Activated T-cell treated with anti-CD3 and anti-CD28 coated beads, Interleukin-2, amount 50 U/mL, for 72 hours (primary cell): ENCODE results near the gene TP53RK. TPM values are rescaled to one million over a fixed set of nuclear protein-coding genes. Genes with fewer than 3 reads are reported as not detected.

ENCODE experiments used
- ATAC-seq, 2 donors: fragments of 150-1000 bp; cut with Tn5 transposase; replicated peaks in 1 of 2; 2 replicates each; pipeline ENCODE4 v1.10.0; 2021; ENCODE audit warnings: moderate library complexity in 2 of 2, mild to moderate bottlenecking in 1 of 2
- DNase-seq, 2 donors: peaks; one replicate each; pipeline ENCODE4 v3.0.0; 2021 to 2022; ENCODE audit warnings: mixed read lengths in 1 of 2
- H3K27ac Mint-ChIP-seq: one replicate; pipeline ENCODE4 v1.8.0; 2022; ENCODE audit warnings: mild to moderate bottlenecking, moderate library complexity, mixed read lengths
- H3K27me3 Mint-ChIP-seq: one replicate; pipeline ENCODE4 v1.8.0; 2022; ENCODE audit warnings: low read depth, mixed read lengths
- H3K36me3 Mint-ChIP-seq, 2 donors: one replicate each; pipeline ENCODE4 v1.8.0; 2022; ENCODE audit warnings: mixed read lengths in 2 of 2, mild to moderate bottlenecking in 1 of 2; ENCODE audit not compliant: insufficient read depth in 2 of 2
- H3K4me1 Mint-ChIP-seq: one replicate; pipeline ENCODE4 v1.8.0; 2022; ENCODE audit warnings: low read depth, mixed read lengths
- H3K4me3 Mint-ChIP-seq, 2 donors: one replicate each; pipeline ENCODE4 v1.8.0; 2022; ENCODE audit warnings: mild to moderate bottlenecking in 2 of 2, mixed read lengths in 2 of 2, moderate library complexity in 2 of 2
- H3K9me3 Mint-ChIP-seq, 2 donors: one replicate each; pipeline ENCODE4 v1.8.0; 2022; ENCODE audit warnings: mixed read lengths in 2 of 2
- total RNA-seq, 2 donors: library from RNA; stranded (reverse); gene quantifications; one replicate each; pipeline ENCODE4 v1.2.3, GENCODE V29; 2022

Gene TP53RK
- total RNA-seq, 2 donors from 2014 or later = 15.6 to 16.7 TPM

GRCh38 chr20:46701986-46702385, 12.7 kb upstream of the TP53RK start:
- no peaks in the 10 kb centered on the region for H3K4me1 Mint-ChIP-seq
- H3K36me3 Mint-ChIP-seq = peaks cover 0 to 2% of the 10 kb centered on the region in 2 donors
- peaks cover 0 to 3% of the 10 kb centered on the region in 2 donors for H3K9me3 Mint-ChIP-seq
- H3K27ac Mint-ChIP-seq = no peak overlapping the region
- H3K4me3 Mint-ChIP-seq = no peak overlapping the region
- no peak for ATAC-seq
- no peak for DNase-seq
- peaks cover 19% of the 10 kb centered on the region for H3K27me3 Mint-ChIP-seq

DNA sequence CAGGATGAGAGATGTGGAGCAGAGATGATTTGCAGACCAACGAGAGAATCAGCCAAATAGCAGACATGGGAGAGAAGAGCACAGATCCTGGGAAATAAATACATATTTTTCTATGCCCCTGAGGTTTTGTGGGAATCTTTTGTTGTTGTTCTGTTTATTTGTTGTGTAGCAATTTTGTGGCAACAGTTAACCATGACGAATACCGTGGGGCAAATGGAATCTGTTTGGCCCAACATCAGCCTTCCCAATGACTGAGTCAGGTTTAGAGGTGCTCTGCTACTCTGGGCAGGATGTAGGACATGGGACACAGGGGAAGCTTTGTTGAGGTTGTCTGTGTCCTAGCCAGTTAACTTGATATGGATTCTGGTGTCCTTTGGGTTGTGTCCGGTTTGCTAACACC, 12.3 kb upstream of the TP53RK start:
- Mint-ChIP-seq H3K9me3 (peaks cover 0 to 2% of the 10 kb centered on the region in 2 donors), H3K4me3 (no peak overlapping the region), H3K27me3 (peaks cover 19% of the 10 kb centered on the region), H3K36me3 (peaks cover 0 to 2% of the 10 kb centered on the region in 2 donors), H3K27ac (no peak overlapping the region), H3K4me1 (no peaks in the 10 kb centered on the region)
- ATAC-seq (no peak), DNase-seq (no peak)

DNA sequence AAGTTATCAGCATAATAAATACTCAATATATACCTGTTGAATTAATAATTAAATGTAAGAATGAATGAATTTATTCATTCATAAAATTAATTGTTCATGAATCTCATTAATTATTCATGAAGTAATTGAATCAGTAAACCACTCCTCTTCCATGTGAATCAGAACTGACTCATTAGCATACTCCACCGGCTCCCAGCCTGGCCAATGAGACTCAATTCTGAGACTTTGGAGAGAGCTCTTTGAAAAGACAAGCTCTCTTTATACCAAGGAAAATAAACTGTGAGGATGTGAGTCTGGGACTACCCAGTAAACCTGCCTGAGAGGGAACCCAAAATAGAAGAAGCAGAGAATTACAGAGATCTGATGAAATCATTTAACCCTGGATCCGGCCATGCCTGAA, 11.8 kb upstream of the TP53RK start:
- Mint-ChIP-seq H3K36me3 (peaks cover 0 to under 1% of the 10 kb centered on the region in 2 donors), H3K4me1 (no peaks in the 10 kb centered on the region), H3K9me3 (no peaks in the 10 kb centered on the region), H3K4me3 (no peak overlapping the region), H3K27ac (no peak overlapping the region), H3K27me3 (peaks cover 19% of the 10 kb centered on the region)
- DNase-seq (no peak), ATAC-seq (no peak)

GRCh38 chr20:46700481-46700880, 11.2 kb upstream of the TP53RK start:
- no peak overlapping the region for H3K27ac Mint-ChIP-seq
- no peak for DNase-seq
- no peaks in the 10 kb centered on the region for H3K4me1 Mint-ChIP-seq
- peaks cover 17% of the 10 kb centered on the region for H3K27me3 Mint-ChIP-seq
- ATAC-seq = no peak
- no peaks in the 10 kb centered on the region for H3K9me3 Mint-ChIP-seq
- no peaks in the 10 kb centered on the region for H3K36me3 Mint-ChIP-seq
- no peak overlapping the region for H3K4me3 Mint-ChIP-seq

DNA sequence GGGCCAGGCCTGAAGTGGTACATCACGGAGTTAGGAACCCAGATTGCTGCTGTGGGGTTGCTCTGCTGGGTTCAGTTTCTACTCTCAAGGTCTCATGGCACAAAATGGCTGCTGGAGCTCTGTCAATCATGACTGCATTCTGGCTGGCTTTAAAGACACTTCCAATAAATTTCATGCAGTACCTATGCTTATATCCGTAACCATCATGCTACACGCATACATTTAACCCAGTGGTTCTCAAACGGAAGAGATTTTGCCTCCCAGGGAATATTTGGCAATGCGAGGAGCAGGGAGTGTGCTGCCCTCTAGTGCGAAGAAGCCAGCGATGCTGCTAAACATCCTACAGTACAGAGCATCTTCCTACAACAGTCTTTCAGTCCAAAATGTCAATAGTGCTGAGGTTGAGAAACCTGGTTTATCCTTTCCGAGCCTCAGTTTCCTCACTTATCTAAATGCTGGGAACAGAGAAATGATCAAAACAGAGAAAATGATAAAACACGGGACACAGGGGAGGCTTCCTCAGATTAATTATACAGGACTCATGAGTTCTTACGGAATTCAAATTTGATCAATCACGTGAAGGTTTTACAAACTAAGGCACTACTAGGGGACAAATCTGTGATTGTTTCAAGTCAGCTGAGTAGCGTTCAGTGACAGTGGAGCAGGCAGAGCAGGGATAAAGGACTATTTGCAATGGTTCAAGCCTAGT, 10.6 kb upstream of the TP53RK start:
- DNase-seq = no peak
- Mint-ChIP-seq H3K27ac (no peak overlapping the region), H3K4me1 (no peaks in the 10 kb centered on the region), H3K27me3 (peaks cover 13% of the 10 kb centered on the region), H3K36me3 (no peaks in the 10 kb centered on the region), H3K9me3 (no peaks in the 10 kb centered on the region), H3K4me3 (no peak overlapping the region)
- no peak for ATAC-seq

DNA sequence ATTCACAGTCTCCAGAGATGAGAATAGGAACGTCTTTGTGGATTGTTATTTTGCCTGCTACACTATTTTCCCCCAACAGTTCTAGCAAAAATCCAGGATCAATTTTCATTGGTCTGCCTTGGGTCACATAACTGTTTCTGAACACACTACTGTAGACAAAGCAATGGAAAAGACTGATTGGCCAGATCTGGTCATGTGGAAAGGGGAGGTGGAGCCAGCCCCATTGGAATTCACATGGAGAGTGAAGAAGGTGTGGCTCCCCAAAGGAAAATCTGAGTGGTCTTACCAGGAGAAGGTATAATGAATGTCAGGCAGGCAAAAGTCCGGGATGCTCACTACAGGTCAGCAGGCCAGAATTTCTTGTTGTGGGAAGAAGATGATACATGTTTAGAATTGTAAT, 9.5 kb upstream of the TP53RK start:
- ATAC-seq = no peak
- H3K27ac Mint-ChIP-seq = no peak overlapping the region
- H3K4me3 Mint-ChIP-seq = no peak overlapping the region

DNA sequence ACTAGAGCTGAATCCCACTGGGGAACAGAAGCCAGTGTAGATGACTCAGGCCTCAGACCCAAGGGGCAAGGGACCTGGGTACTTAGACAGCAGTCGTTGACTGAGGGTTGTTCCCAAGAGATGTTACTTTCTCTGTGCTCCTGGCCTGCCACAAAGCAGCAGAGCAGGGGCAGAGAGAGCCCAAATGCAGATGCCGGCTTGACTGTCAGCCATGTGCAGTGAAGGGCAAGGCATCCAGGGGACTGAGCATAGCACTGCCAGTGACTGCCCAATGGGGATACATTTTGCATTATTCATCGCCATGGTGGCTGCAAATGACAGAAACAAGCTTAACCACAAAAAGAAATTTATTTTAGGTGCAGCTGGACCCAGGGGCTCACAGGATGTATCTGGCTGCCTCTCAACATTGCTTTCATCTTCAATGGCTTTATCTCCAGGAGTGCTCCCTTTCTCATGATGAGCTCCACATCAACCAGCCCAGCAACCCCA, 7.6 kb upstream of the TP53RK start:
- H3K9me3 Mint-ChIP-seq = no peaks in the 10 kb centered on the region
- DNase-seq (no peak), ATAC-seq (no peak)
- no peak overlapping the region for H3K4me3 Mint-ChIP-seq
- peaks cover 6% of the 10 kb centered on the region for H3K27me3 Mint-ChIP-seq
- no peak overlapping the region for H3K27ac Mint-ChIP-seq
- H3K36me3 Mint-ChIP-seq = no peaks in the 10 kb centered on the region
- peaks cover 10% of the 10 kb centered on the region for H3K4me1 Mint-ChIP-seq

More for the DNA sequence above, 9.5 kb upstream of the TP53RK start:
- H3K9me3 Mint-ChIP-seq = no peaks in the 10 kb centered on the region
- H3K27me3 Mint-ChIP-seq = peaks cover 8% of the 10 kb centered on the region
- peaks cover 10% of the 10 kb centered on the region for H3K4me1 Mint-ChIP-seq
- DNase-seq = no peak
- no peaks in the 10 kb centered on the region for H3K36me3 Mint-ChIP-seq

DNA sequence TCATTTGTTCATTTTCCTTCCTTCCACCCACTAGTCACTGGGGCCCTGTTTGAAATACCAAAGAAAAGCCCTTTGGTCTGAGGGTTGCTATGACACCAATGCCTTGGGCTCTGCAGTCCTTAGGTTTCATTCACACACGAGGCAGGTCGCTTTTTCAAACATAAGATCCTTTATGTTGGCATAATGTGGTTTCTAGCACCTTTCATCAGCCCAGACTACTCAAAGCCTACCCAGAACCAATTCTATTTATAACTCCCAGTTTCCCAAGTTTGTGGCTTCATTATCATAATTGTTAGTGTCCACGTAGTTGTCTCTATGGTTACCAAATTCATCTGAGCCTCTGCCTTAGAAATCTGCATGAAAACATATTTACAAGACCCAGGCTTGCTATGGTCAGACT, 6.6 kb upstream of the TP53RK start:
- DNase-seq (no peak), ATAC-seq (peak; percentile 4 to 26)
- no peak overlapping the region for H3K27ac Mint-ChIP-seq
- H3K4me3 Mint-ChIP-seq = no peak overlapping the region
- no peaks in the 10 kb centered on the region for H3K9me3 Mint-ChIP-seq
- peaks cover 10% of the 10 kb centered on the region for H3K4me1 Mint-ChIP-seq
- no peaks in the 10 kb centered on the region for H3K36me3 Mint-ChIP-seq
- peaks cover 6% of the 10 kb centered on the region for H3K27me3 Mint-ChIP-seq

GRCh38 chr20:46694484-46694883, 5.2 kb upstream of the TP53RK start:
- H3K9me3 Mint-ChIP-seq = no peaks in the 10 kb centered on the region
- no peak overlapping the region for H3K4me3 Mint-ChIP-seq
- no peaks in the 10 kb centered on the region for H3K36me3 Mint-ChIP-seq
- peaks cover 18% of the 10 kb centered on the region for H3K4me1 Mint-ChIP-seq
- DNase-seq (no peak), ATAC-seq (no peak)
- H3K27ac Mint-ChIP-seq = no peak overlapping the region
- no peaks in the 10 kb centered on the region for H3K27me3 Mint-ChIP-seq

DNA sequence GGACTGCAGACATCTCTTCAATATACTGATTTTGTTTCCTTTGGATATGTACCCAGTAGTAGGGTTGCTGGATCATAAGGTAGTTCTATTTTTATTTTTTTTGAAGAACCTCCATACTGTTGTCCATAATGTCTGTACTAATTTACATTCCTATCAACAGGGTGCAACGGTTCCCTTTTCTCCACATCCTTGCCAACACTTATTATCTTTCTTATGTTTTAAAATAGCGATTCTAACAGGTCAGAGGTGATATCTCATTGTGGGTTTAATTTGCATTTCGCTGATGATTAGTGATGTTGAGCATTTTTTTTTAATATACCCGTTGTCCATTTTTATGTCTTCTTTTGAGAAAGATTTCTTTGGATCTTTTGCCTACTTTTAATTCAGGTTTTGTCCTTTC, 2.0 kb upstream of the TP53RK start:
- no peaks in the 10 kb centered on the region for H3K9me3 Mint-ChIP-seq
- ATAC-seq (no peak), DNase-seq (no peak)
- peaks cover 43% of the 10 kb centered on the region for H3K4me1 Mint-ChIP-seq
- H3K36me3 Mint-ChIP-seq = peaks cover 5 to 6% of the 10 kb centered on the region in 2 donors
- H3K27me3 Mint-ChIP-seq = no peaks in the 10 kb centered on the region
- peak overlapping the region in 1 of 2 donors; percentile 51 for H3K4me3 Mint-ChIP-seq
- peak overlapping the region; percentile 70 for H3K27ac Mint-ChIP-seq

DNA sequence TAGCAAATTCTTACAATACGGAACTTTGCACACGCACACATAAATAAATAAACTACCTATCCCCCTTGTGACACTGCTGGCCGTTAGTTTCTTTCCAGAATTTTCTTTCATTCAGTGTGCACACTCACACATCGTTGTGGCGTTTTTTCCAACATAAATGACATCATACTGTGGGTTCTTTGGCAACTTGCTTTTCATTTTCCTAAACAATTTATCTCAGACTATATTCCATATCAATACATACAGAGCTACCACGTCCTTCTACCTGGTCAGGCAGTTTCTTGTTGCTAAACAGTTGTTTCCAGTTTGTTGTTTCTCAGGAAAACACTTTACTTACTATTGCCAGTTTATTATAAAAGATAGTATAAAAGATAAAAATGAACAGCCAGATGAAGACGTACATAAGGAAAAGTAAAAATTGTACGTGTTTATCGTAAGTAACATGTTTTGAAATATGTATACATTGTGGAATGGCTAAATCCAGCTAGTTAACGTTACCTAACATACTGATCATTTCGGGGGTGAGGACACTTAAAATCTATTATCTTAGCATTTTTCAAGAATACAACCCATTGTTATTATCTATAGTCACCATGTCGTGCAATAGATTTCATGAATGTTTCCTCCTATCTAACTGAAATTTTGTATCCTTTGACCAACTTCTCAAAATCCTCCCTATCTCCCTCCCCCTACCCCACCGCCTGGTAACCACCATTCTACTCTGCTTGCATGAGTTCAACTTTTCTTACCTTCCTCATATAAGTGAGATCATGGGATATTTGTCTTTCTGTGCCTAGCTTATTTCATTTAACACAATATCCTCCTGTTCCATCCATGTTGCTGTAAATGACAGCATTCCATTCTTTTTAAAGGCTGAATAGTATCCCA, 1.2 kb upstream of the TP53RK start:
- Mint-ChIP-seq H3K27me3 (no peaks in the 10 kb centered on the region), H3K27ac (peak overlapping the region; percentile 70), H3K9me3 (no peaks in the 10 kb centered on the region), H3K36me3 (peaks cover 7 to 10% of the 10 kb centered on the region in 2 donors), H3K4me1 (peaks cover 50% of the 10 kb centered on the region), H3K4me3 (peak overlapping the region; percentile 84 to 91)
- ATAC-seq = no peak
- DNase-seq = no peak

DNA sequence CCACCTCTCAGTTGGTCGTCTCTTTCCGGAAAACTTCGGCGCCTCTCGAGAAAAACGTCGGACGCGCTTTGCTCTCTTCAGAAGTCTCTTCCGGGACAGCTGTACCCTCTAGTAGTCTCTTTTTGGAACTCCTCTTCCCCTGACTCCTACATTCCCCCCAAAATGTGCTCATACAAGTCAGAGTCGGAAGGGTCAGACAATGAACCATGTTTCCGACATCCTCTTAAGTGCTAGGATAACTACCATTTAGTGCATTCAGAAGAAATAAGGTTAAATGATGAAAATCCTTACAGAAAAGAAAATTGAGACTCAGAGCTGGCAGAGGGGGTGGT, 476 bp upstream of the TP53RK start:
- Mint-ChIP-seq H3K27ac (peak overlapping the region; percentile 83), H3K4me1 (peaks cover 55% of the 10 kb centered on the region), H3K36me3 (peaks cover 9 to 13% of the 10 kb centered on the region in 2 donors)

More for the DNA sequence above, 476 bp upstream of the TP53RK start:
- ATAC-seq = no peak
- no peak for DNase-seq
- no peaks in the 10 kb centered on the region for H3K9me3 Mint-ChIP-seq
- H3K27me3 Mint-ChIP-seq = no peaks in the 10 kb centered on the region
- H3K4me3 Mint-ChIP-seq = peak overlapping the region; percentile 84 to 91
